Common myeloid progenitor, CD34-positive (primary cell): ENCODE results near the gene ZFR2.

Experiments
- CTCF ChIA-PET: fragments of 350-600 bp; sonication (Branson Sonifier 250); formaldehyde crosslinking; loops from one replicate; lab custom pipeline; 2021; ENCODE audit warnings: antibody characterized with exemption; lab: Charles Lee
- POLR2A ChIA-PET: fragments of 350-600 bp; sonication (Branson Sonifier 250); formaldehyde crosslinking; loops from one replicate; lab custom pipeline; 2021; ENCODE audit warnings: antibody characterized with exemption; lab: Charles Lee
- DNase-seq, 3 donors: peaks; one replicate each; pipeline versions ENCODE4 v3.0.0 to v3.0.0-alpha.2; 2013
- H3K27ac ChIP-seq, 2 experiments: 1 replicate in 1 of 2; 2 replicates in 1 of 2; pipeline ENCODE4 v1.7.0; 2013; ENCODE audit warnings: inconsistent platforms in 2 of 2, low read length in 2 of 2, mild to moderate bottlenecking in 2 of 2, low read depth in 1 of 2, moderate library complexity in 1 of 2; ENCODE audit not compliant: severe bottlenecking in 2 of 2, insufficient read depth in 1 of 2, poor library complexity in 1 of 2
- H3K27me3 ChIP-seq, 5 experiments: replicated peaks in 2 of 5; 1 replicate in 3 of 5; 2 replicates in 2 of 5; pipeline versions ENCODE4 v1.6.1 to v1.7.0; 2013; ENCODE audit warnings: low read length in 4 of 5, mild to moderate bottlenecking in 2 of 5, moderate library complexity in 2 of 5, inconsistent platforms in 1 of 5; ENCODE audit not compliant: insufficient read depth in 5 of 5, control insufficient read depth in 4 of 5
- H3K36me3 ChIP-seq, 4 experiments: 1 replicate in 2 of 4; 2 replicates in 2 of 4; pipeline versions ENCODE4 v1.6.1 to v1.7.0; 2013; ENCODE audit warnings: low read length in 3 of 4, control low read depth in 1 of 4, mild to moderate bottlenecking in 1 of 4; ENCODE audit not compliant: control insufficient read depth in 4 of 4, insufficient read depth in 4 of 4
- H3K4me1 ChIP-seq, 4 experiments: 1 replicate in 3 of 4; 2 replicates in 1 of 4; pipeline versions ENCODE4 v1.6.1 to v1.7.1; 2013; ENCODE audit warnings: low read length in 3 of 4, mild to moderate bottlenecking in 3 of 4, control low read depth in 1 of 4, inconsistent platforms in 1 of 4, moderate library complexity in 1 of 4; ENCODE audit not compliant: control insufficient read depth in 4 of 4, insufficient read depth in 4 of 4; ENCODE audit errors: control extremely low read depth in 1 of 4
- H3K4me3 ChIP-seq, 7 experiments: 1 replicate in 4 of 7; 2 replicates in 3 of 7; pipeline versions ENCODE4 v1.5.1 to v1.7.0; 2013; ENCODE audit warnings: mild to moderate bottlenecking in 7 of 7, low read length in 6 of 7, moderate library complexity in 6 of 7, inconsistent platforms in 2 of 7, low read depth in 2 of 7, control low read depth in 1 of 7; ENCODE audit not compliant: insufficient read depth in 4 of 7, control insufficient read depth in 1 of 7; ENCODE audit errors: extremely low read depth in 1 of 7
- H3K9me3 ChIP-seq, 5 experiments: 1 replicate in 4 of 5; 2 replicates in 1 of 5; pipeline versions ENCODE4 v1.6.1 to v1.7.1; 2013; ENCODE audit warnings: low read length in 4 of 5, mild to moderate bottlenecking in 2 of 5, inconsistent platforms in 1 of 5, low read depth in 1 of 5, moderate library complexity in 1 of 5; ENCODE audit not compliant: control insufficient read depth in 4 of 5, insufficient read depth in 2 of 5; ENCODE audit errors: control extremely low read depth in 1 of 5
- WGBS: methylation state at CpG from one replicate; pipeline ENCODE4 v1.1.5; 2013; ENCODE audit not compliant: insufficient coverage; 5-methylcytosine and 5-hydroxymethylcytosine counted together

ZFR2 gene

DNA sequence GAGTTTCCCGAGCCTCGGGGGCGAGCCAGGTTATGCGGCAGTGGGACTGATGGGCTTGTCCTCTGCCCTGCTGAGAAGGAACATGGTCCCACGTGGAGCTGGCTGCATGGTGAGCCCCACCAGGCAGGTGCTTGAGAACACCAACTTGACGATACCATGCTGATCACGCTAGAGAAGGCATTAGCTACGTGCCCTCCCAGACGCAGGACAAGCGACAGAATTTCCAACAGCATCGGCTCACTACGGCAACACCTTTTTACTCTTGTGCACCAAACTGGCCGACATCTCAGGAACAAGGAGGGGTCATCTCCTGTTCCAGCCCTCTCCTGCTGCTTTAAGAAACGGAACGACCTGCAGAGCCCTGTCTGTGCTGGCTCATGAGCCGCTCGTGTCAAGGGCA lies 8.3 kb downstream of the ZFR2 start:
- H3K27me3 ChIP-seq = peaks cover 0 to 5% (median 0%) of the 10 kb centered on the region in 5 experiments
- CTCF ChIA-PET = no interaction called here
- 92% methylated on average over 17 of the region's 17 CpGs for WGBS

DNA sequence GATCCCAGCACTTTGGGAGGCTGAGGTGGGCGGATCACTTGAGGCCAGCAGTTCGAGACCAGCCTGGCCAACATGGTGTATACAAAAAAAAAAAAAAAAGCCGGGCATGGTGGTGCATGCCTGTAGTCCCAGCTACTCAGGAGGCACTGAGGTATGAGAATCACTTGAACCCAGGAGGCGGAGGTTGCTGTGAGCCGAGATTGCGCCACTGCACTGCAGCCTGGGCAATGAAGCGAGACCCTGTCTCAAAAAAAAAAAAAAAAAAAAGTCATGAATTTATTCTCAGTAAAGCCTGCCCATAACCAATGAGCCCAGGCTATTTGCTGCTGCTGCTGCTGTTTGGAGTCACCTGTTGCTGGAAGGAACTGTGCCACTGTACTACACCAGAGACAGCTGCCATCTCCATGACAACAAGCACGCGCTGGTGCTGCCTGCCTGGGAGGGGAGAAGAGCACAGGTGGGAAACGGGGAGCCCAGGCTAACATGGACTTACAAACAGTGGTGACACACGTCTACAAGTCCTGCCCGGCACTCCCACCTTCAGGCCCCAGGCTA lies 11.3 kb downstream of the ZFR2 start:
- DNase-seq = peak; percentile 21 to 67 (median 42)
- CTCF ChIA-PET = interaction anchor here (1.9 kb wide), 1 partner anchor 9 kb away, joined by 7 read pairs; no protein-coding TSS in a partner anchor
- H3K27ac ChIP-seq = no peak overlapping the region
- H3K4me3 ChIP-seq = no peak overlapping the region
- H3K4me1 ChIP-seq = no peaks in the 10 kb centered on the region
- H3K9me3 ChIP-seq = no peaks in the 10 kb centered on the region
- POLR2A ChIA-PET = no interaction called here
- H3K27me3 ChIP-seq = no peaks in the 10 kb centered on the region
- H3K36me3 ChIP-seq = no peaks in the 10 kb centered on the region
- 90% methylated on average over 8 of the region's 12 CpGs for WGBS

More for the DNA sequence above, 8.3 kb downstream of the ZFR2 start:
- Histone ChIP-seq H3K9me3 (no peaks in the 10 kb centered on the region), H3K36me3 (no peaks in the 10 kb centered on the region), H3K27ac (no peak overlapping the region), H3K4me3 (no peak overlapping the region), H3K4me1 (no peaks in the 10 kb centered on the region)
- DNase-seq = no peak
- POLR2A ChIA-PET = no interaction called here

DNA sequence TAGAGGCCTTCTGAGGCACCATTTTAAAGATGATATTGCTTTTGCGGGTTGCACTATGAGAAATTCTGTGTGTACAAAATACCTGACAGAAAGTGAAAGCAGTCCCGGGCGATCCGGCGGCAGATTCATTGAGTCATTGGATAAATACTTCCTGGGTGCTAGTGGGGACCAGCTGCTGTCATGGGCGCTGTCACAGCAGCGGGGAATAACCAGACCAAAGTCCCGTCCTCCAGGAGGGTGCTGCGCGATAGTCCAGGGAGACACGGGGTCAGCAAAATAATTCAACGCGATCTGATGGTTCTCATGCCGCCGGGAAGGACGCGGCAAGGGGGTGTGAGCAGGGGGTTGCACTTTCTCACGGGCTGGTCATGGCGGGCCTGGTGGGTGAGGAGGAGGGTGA lies 13.5 kb downstream of the ZFR2 start:
- POLR2A ChIA-PET = no interaction called here
- H3K4me3 ChIP-seq = no peak overlapping the region
- no peak for DNase-seq
- H3K27me3 ChIP-seq = no peaks in the 10 kb centered on the region
- H3K36me3 ChIP-seq = no peaks in the 10 kb centered on the region
- no peak overlapping the region for H3K27ac ChIP-seq
- WGBS = 96% methylated on average over 18 of the region's 19 CpGs
- CTCF ChIA-PET = interaction anchor here (1.5 kb wide), 1 partner anchor 63 kb away, joined by 3 read pairs; no protein-coding TSS in a partner anchor
- peaks cover 0 to 16% (median 4%) of the 10 kb centered on the region in 5 experiments for H3K9me3 ChIP-seq
- H3K4me1 ChIP-seq = no peaks in the 10 kb centered on the region

GRCh38 chr19:3852614-3853254 lies 16.1 kb downstream of the ZFR2 start:
- Histone ChIP-seq H3K27me3 (no peaks in the 10 kb centered on the region), H3K36me3 (no peaks in the 10 kb centered on the region), H3K4me1 (no peaks in the 10 kb centered on the region), H3K27ac (no peak overlapping the region), H3K4me3 (no peak overlapping the region), H3K9me3 (peaks cover 0 to 16% (median 4%) of the 10 kb centered on the region in 5 experiments)
- DNase-seq = peak; percentile 40 to 68 (median 65)
- 93% methylated on average over 4 of the region's 4 CpGs for WGBS
- ChIA-PET POLR2A (no interaction called here), CTCF (interaction anchor here (1.0 to 1.2 kb wide), 3 partner anchors 11 to 84 kb away, joined by 3 to 5 read pairs (median 3); no protein-coding TSS in a partner anchor)

DNA sequence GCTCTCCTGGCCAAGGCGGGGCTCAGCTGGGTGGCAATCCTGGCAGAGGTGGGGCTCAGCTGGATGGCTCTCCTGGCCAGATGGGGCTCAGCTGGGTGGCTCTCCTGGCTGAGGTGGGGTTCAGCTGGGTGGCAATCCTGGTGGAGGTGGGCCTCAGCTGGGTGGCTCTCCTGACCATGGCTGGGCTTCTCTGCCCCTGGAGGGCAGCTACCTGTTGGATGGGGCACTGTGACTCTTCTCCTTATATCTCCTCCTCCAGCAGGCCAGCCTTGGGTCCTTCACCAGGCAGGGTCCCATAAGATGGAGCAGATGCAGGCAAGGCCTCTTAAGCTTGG lies 16.7 kb downstream of the ZFR2 start:
- DNase-seq = no peak

DNA sequence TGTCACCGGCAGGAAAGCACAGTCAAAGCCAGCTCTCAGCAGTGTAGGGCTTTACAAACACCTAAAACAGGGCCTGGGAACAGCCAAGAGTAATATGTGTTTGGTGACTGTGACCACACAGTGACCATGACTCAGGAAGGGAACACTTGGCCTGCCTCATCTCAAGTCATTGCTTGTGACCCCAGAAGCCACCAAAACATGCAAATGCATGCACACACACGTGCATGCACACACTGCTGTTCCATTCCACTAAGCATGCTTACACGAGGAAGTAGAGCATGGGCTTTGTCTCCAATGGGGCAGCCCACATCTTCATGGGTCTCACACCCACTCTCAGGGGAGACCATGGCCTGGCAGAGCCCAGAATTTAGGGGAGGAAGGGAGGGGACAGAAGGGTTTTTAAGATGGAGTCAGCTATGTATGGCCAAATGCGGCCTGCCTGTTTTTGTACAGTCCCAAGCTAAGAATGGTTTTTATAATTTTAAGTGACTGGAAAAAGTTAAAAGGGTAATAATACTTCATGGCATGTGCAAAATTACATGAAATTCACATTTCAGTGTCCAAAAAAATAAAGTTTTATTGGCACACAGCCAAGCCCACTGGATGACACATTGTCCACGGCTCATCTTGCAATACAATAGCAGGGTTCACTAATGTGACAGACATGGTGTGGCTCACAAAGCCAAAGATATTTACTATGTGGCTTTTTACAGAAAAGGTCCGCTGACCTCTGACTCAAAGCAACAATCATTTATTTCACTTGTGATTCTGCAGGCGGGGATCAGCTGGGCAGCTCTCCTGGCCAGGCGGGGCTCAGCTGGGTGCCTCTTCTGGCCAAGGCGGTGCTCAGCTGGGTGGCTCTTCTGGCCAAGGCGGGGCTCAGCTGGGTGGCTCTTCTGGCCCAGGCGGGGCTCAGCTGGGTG lies 17.3 kb downstream of the ZFR2 start:
- H3K4me1 ChIP-seq = no peaks in the 10 kb centered on the region
- H3K9me3 ChIP-seq = peaks cover 0 to 16% (median 4%) of the 10 kb centered on the region in 5 experiments
- no peaks in the 10 kb centered on the region for H3K36me3 ChIP-seq
- no peak for DNase-seq
- no peak overlapping the region for H3K4me3 ChIP-seq
- CTCF ChIA-PET = interaction anchor here (0.7 to 1.2 kb wide), 6 partner anchors 10 to 184 kb away, joined by 3 to 5 read pairs (median 3); partner anchors contain the start of gene EEF2
- no peaks in the 10 kb centered on the region for H3K27me3 ChIP-seq
- no peak overlapping the region for H3K27ac ChIP-seq
- POLR2A ChIA-PET = no interaction called here
- WGBS = 91% methylated on average over 11 of the region's 11 CpGs

More for the DNA sequence above, 16.7 kb downstream of the ZFR2 start:
- Histone ChIP-seq H3K4me1 (no peaks in the 10 kb centered on the region), H3K9me3 (peaks cover 0 to 16% (median 4%) of the 10 kb centered on the region in 5 experiments), H3K36me3 (no peaks in the 10 kb centered on the region), H3K4me3 (no peak overlapping the region), H3K27ac (no peak overlapping the region), H3K27me3 (no peaks in the 10 kb centered on the region)
- 100% methylated on average over 1 of the region's 1 CpG for WGBS
- ChIA-PET CTCF (interaction anchor here (0.7 to 1.2 kb wide), 5 partner anchors 10 to 143 kb away, joined by 3 to 5 read pairs (median 3); partner anchors contain the start of gene EEF2), POLR2A (no interaction called here)
